ENCODE data around the gene RUVBL2. TPM values are rescaled to one million over a fixed set of nuclear protein-coding genes. Genes with fewer than 3 reads are reported as not detected.

Gene RUVBL2
- total RNA-seq, 1 experiment from 2014 or later: 165 TPM

- no peak for TF ChIP-seq CTCF (IDR thresholded peaks at IDR 0.05; ENCODE audit: insufficient read depth in 1 of 2, low read depth in 1 of 2, low read length in 1 of 2, severe bottlenecking in 1 of 2, unreplicated experiment in 1 of 2)
- peaks cover 17% of the 10 kb centered on the region for H3K36me3 ChIP-seq (ENCODE audit: control insufficient read depth, insufficient read depth, low read length)
- H3K9me3 Mint-ChIP-seq (ENCODE audit: unreplicated experiment): no peaks in the 10 kb centered on the region
- POLR2A ChIA-PET: interaction anchor here (0.7 to 1.2 kb wide), 5 partner anchors 8 to 98 kb away, joined by 3 to 5 read pairs (median 3); partner anchors contain the start of genes NUCB1 and PPP1R15A
- no peak overlapping the region for H3K4me3 Mint-ChIP-seq (ENCODE audit: unreplicated experiment)
- peaks cover 75% of the 10 kb centered on the region for H3K36me3 Mint-ChIP-seq (ENCODE audit: insufficient read depth, unreplicated experiment)
- no peak overlapping the region for H3K4me3 ChIP-seq (ENCODE audit: low read depth, low read length)
- intact Hi-C loops (cut with micrococcal nuclease; ENCODE audit: unreplicated experiment): loop anchor here (2.0 kb wide), 1 partner anchor 175 kb away; no protein-coding TSS in a partner anchor
- H3K27me3 Mint-ChIP-seq (ENCODE audit: insufficient read depth, unreplicated experiment): no peaks in the 10 kb centered on the region
- peaks cover 6% of the 10 kb centered on the region for H3K4me1 Mint-ChIP-seq (ENCODE audit: low read depth, unreplicated experiment)
- H3K27ac Mint-ChIP-seq (ENCODE audit: unreplicated experiment): no peak overlapping the region
- CTCF ChIA-PET: interaction anchor here (0.6 to 1.8 kb wide), 20 partner anchors 8 to 274 kb away, joined by 3 to 18 read pairs (median 4); partner anchors contain the start of genes DHDH, GYS1, NUCB1 and RUVBL2
- BruUV-seq (replicated peaks): no TSS peak
- 0 out of 2 replicates have a peak, but pooled peaks cover 3% of the 10 kb centered on the region for H3K9me3 ChIP-seq
- no peaks in the 10 kb centered on the region for H3K27me3 ChIP-seq (replicated peaks; ENCODE audit: control insufficient read depth, insufficient read depth, low read length)
- DNase-seq: no peak
- H3K4me1 ChIP-seq: peaks cover 12% of the 10 kb centered on the region
Measured at GRCh38 chr19:48970139-48970766, 23.4 kb upstream of the RUVBL2 start.

- POLR2A ChIA-PET: interaction anchor here (0.7 to 1.2 kb wide), 5 partner anchors 8 to 99 kb away, joined by 3 to 5 read pairs (median 3); partner anchors contain the start of genes NUCB1 and PPP1R15A
- H3K27ac Mint-ChIP-seq (ENCODE audit: unreplicated experiment): no peak overlapping the region
- no peaks in the 10 kb centered on the region for H3K9me3 Mint-ChIP-seq (ENCODE audit: unreplicated experiment)
- 0 out of 2 replicates have a peak, but pooled peaks cover 3% of the 10 kb centered on the region for H3K9me3 ChIP-seq
- H3K4me3 Mint-ChIP-seq (ENCODE audit: unreplicated experiment): no peak overlapping the region
- no TSS peak for BruUV-seq (replicated peaks)
- peak; percentile 73 to 79 for DNase-seq
- CTCF ChIA-PET: interaction anchor here (0.6 to 1.8 kb wide), 20 partner anchors 9 to 274 kb away, joined by 3 to 18 read pairs (median 4); partner anchors contain the start of genes DHDH, GYS1, NUCB1 and RUVBL2
- H3K27me3 Mint-ChIP-seq (ENCODE audit: insufficient read depth, unreplicated experiment): no peaks in the 10 kb centered on the region
- H3K4me1 ChIP-seq: peaks cover 12% of the 10 kb centered on the region
- no peak overlapping the region for H3K4me3 ChIP-seq (ENCODE audit: low read depth, low read length)
- peaks cover 15% of the 10 kb centered on the region for H3K36me3 ChIP-seq (ENCODE audit: control insufficient read depth, insufficient read depth, low read length)
- H3K27me3 ChIP-seq (replicated peaks; ENCODE audit: control insufficient read depth, insufficient read depth, low read length): no peaks in the 10 kb centered on the region
- intact Hi-C loops (cut with micrococcal nuclease; ENCODE audit: unreplicated experiment): loop anchor here (2.0 kb wide), 1 partner anchor 176 kb away; no protein-coding TSS in a partner anchor
- peak; percentile 81 to 88 for TF ChIP-seq CTCF (IDR thresholded peaks at IDR 0.05; ENCODE audit: insufficient read depth in 1 of 2, low read depth in 1 of 2, low read length in 1 of 2, severe bottlenecking in 1 of 2, unreplicated experiment in 1 of 2)
- peaks cover 69% of the 10 kb centered on the region for H3K36me3 Mint-ChIP-seq (ENCODE audit: insufficient read depth, unreplicated experiment)
- H3K4me1 Mint-ChIP-seq (ENCODE audit: low read depth, unreplicated experiment): peaks cover 6% of the 10 kb centered on the region
Measured at GRCh38 chr19:48970923-48971395, 22.7 kb upstream of the RUVBL2 start.

All from Caco-2 (cell line).